ENCODE results near the gene RNF181.
"Not testable (repeated sequence)": the region's sequence is repeated elsewhere in the genome, so short reads cannot be mapped to it uniquely, and the experiment has no call there.

RNF181 gene

GRCh38 chr2:85575739-85576138, 19.8 kb upstream of the RNF181 start:
- in situ Hi-C loops (cut with MboI; ENCODE audit: low sequenced_read_pairs): no loop called here

GRCh38 chr2:85577063-85577385, 18.5 kb upstream of the RNF181 start:
- in situ Hi-C loops (cut with MboI; ENCODE audit: low sequenced_read_pairs): no loop called here

DNA sequence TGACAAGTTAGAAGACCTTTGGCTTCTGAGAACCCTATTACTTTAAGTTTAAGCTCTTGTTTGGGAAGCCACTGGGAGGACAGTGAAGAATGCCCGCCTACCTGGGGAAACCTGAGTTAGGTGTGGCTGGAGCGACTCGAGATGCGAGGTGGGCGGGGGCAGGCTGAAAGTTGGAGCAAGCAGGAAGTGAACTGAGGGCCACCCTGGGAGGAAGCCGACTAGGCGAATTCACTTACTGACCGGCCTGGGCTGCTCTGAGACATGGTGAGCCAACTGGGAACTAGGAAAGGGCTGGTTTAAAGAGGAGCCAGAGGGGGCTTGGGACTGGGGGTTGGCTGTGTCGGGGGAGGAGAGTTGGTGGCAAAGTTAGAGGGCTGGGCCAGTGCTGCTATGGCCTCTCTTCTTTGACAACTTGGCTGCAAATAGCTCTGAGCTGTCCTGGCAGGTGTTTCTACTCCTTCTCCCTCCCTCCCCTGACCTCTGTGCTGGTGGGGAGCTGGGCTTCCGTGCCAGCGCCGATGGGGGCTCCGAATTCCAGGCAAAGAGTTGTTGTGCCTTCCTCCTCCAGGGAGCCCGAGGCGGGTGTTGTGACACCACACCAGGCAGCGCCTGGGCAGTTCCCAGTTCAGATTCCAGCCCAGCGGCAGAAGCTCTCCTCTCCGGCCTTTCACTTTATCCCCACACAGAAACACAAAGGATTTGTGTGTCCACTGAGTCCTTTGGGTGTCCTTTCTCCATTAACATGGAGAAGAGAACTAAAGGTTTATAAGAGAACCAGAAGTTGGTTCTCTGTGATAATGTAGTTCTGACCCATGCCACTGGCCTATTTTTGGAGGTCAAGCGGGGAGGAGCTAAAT, 17.9 kb upstream of the RNF181 start, which contains the start of gene VAMP8:
TSS of gene VAMP8 (plus strand) at position 201 of the 857 bp plus-strand sequence. CDS start at position 262, 61 bp downstream.
- in situ Hi-C loops (cut with MboI; ENCODE audit: low sequenced_read_pairs): no loop called here

DNA sequence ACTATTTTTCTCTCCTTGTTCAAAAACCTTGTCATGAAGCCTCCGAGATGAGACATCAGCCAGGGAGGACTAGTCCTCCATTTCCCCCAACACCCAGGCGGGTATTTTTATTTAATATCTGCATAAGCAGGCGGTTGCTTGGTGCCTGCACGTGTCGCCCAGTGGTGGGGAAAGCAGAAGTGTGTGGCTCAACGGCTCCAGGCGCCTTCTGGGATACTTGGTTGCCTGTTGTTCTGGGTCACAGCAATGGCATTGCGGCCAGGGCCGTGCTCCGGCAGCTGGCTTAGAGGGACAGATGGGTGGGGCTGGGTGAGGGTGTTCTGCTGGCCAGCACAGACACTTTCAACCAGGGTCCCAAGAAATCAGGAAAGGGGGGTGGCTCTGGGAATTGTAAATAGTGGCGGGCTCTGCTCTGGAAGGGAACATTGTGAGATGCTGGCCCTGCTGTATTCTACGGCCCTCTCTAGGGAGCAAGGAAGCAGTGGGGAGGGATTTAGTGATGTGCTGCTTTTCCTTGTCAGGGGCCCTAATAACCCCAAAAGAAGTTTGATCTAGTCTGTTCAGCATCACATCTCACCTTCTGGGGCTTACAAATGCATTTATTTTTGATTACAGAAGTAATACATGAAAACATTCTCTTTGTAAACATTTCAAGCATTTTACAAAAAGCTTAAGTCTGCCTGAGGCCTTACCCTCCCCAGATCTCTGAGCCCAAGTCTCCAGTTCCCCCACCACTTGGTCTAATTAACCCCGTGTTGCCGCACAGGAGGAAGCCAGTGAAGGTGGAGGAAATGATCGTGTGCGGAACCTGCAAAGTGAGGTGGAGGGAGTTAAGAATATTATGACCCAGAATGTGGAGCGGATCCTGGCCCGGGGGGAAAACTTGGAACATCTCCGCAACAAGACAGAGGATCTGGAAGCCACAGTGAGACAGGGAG, 17.0 kb upstream of the RNF181 start:
- in situ Hi-C loops (cut with MboI; ENCODE audit: low sequenced_read_pairs): no loop called here

- in situ Hi-C loops (cut with MboI; ENCODE audit: low sequenced_read_pairs): no loop called here
Observed at GRCh38 chr2:85579266-85579935, 16.1 kb upstream of the RNF181 start.

DNA sequence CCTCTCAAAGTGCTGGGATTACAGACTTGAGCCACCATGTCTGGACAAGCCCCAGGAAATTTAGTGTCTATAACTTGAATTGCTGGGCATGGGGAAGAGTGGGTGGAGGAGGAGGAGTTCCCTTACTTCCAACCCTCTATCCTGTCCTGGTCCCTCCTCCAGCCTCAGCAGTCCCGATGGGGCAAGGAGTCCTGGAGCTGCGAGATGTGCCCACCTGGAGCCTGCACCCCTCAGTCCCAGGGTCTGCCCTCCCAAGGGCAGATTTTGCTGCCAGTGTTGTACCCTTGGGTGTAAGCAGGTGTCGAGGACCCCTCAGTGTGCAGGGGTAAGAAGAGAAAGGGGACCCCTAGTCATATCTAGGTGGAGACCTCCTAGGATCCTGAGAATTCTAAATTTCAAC, 15.3 kb upstream of the RNF181 start:
- in situ Hi-C loops (cut with MboI; ENCODE audit: low sequenced_read_pairs): no loop called here

- in situ Hi-C loops (cut with MboI; ENCODE audit: low sequenced_read_pairs): no loop called here
Observed at GRCh38 chr2:85582492-85582891, 13.1 kb upstream of the RNF181 start.

DNA sequence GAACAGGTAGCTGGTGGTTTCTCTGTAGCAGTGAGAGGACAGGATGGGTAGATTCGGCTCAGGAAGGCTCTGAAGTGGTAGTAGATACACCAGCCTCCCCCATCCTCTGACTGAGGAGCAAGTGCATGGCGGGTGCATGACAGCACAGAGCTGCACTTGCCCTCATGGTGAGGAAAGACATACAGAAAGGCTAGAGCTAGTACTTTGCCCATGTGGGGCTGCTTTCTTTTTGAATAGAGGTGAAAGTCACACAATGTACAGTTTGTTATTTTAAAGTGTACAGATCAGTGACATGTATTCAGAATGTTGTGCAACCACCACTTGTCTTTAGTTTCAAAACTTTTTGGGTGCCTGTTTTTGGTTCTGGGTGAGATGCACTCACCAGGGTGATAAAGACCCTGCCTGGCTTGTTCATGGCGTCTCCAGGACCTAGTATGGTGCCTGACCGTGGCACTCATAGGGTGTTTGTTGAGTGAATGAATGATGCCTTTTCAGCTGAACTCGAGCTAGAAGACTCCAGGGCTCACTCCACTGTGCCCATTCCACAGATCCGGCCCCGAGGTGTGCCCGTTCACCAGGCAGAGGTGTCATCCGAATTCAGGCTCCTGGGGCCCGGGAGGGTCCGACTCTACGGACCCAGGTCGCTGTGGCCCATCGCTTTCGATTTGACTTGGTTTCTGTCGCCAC, 11.7 kb upstream of the RNF181 start:
- in situ Hi-C loops (cut with MboI; ENCODE audit: low sequenced_read_pairs): no loop called here

DNA sequence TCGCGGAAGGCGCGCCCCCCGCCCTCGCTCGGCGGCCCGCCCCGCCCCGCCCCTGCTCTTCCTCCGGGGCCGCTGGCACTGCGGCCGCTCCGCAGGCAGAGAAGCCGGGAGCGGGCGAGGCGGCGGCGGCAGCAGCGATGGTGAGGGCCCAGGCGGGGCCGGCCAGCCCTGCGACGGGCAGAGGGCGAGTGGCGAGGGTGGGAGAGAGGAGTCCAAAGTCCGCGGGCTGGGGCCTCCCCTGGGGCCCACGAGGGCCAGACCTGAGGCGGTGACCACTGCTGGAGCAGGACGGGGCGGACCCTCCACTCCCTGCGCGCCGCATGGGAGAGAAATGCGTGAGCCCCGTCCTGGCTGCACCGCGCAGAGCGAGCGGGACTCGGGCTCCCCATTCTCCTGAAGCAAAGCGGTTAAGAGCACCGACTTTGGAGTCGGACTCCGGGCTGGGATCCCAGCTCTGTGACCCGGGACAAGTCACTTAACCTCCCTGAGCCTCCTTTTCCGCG, 11.1 kb upstream of the RNF181 start, which contains the start of gene VAMP5:
TSS of gene VAMP5 (plus strand) at position 78 of the 503 bp plus-strand sequence. CDS start at position 138, 60 bp downstream.
- in situ Hi-C loops (cut with MboI; ENCODE audit: low sequenced_read_pairs): no loop called here

- in situ Hi-C loops (cut with MboI; ENCODE audit: low sequenced_read_pairs): no loop called here
Observed at GRCh38 chr2:85584857-85585780, 10.4 kb upstream of the RNF181 start.

DNA sequence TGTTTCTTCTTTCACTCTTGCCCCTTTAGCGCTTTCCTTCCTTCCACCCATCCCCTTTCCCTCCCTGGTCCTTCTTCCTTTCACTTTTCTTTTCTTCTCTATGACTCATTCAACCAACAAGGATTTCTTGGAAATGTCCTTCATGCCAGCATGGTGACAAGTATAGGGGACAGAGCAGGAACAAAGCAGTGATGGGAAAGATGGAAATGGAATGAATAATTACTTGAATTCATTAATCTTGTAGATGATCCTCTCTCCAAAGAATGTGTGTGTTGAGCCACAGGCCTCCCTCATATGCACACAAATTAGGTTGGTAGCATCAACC, 9.8 kb upstream of the RNF181 start:
- in situ Hi-C loops (cut with MboI; ENCODE audit: low sequenced_read_pairs): no loop called here

- in situ Hi-C loops (cut with MboI; ENCODE audit: low sequenced_read_pairs): no loop called here
Observed at GRCh38 chr2:85588236-85588635, 7.3 kb upstream of the RNF181 start.

GRCh38 chr2:85588645-85589044, 6.9 kb upstream of the RNF181 start:
- in situ Hi-C loops (cut with MboI; ENCODE audit: low sequenced_read_pairs): no loop called here

- in situ Hi-C loops (cut with MboI; ENCODE audit: low sequenced_read_pairs): no loop called here
Observed at GRCh38 chr2:85589181-85589580, 6.4 kb upstream of the RNF181 start.

DNA sequence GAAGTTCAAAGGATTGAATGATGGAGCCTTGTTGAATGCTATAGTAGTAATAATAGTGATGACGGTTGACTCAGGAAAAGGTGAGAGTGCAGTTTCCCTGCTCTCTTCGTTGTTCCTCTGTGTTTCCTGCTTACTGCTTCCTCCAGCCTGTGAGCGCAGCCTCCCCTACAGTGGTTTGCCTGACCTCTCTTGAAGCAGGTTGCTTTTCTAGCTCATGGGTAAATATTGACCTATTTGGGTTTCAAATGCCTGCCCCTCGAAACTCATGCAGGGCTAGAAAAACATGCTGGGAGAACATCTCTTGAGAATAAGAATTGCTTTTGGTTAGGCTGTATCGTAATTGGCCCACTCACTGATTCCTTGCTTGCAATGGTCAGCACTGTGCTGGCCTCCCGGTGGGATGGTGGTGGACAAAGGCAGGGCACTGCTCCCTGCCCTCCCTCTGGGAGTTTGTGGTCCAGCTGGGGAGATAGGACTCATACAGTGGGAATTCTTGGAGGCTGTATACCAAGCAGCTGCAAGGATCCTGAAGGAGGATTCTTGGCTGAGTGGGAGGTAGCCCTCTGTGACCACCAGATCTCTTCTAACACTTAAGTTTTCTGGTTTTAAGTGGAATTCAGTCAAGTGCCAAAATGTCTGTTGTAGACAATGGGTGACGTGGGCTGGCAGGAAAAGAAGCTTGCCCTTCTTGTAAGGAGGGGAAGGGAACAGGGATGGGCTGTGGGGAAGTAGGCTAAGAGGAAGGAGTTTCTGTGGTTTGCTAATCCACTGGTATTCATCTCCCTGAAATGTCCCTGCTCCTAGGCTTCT, 5.4 kb upstream of the RNF181 start:
- in situ Hi-C loops (cut with MboI; ENCODE audit: low sequenced_read_pairs): no loop called here

DNA sequence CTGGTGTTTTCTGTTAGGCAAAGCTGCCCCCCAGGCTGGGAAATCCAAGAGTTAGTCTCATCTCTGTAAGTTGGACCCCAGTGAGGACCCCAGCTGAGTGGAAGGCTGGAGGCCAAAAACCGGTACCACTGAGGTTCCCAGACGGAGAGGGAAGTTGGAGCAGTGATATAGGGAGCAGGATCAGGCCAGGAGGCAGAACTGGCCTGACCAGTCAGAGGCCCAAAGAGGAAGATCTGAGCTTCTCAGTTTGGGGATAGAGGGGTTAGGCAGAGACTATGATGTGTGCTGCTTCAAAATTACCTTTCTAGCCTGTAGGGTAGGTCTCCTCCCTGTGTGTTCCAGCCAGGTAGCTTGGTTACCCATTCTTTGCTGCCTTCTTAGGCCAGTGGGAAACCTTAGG, 4.6 kb upstream of the RNF181 start:
- in situ Hi-C loops (cut with MboI; ENCODE audit: low sequenced_read_pairs): no loop called here

DNA sequence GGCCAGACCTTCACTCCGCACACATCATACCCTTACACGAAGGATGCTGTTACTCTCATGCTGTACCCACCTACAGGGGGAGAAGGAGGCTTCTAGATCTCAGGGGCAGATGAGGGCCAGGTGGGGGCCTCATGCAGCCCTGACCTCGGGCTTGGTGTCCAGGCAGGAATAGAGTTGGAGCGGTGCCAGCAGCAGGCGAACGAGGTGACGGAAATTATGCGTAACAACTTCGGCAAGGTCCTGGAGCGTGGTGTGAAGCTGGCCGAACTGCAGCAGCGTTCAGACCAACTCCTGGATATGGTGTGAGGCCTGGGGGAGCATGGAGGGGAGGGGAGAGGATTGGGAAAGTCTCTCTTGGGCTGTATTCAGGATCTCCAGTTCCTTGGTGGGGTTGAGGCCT, 4.0 kb upstream of the RNF181 start:
- in situ Hi-C loops (cut with MboI; ENCODE audit: low sequenced_read_pairs): no loop called here

DNA sequence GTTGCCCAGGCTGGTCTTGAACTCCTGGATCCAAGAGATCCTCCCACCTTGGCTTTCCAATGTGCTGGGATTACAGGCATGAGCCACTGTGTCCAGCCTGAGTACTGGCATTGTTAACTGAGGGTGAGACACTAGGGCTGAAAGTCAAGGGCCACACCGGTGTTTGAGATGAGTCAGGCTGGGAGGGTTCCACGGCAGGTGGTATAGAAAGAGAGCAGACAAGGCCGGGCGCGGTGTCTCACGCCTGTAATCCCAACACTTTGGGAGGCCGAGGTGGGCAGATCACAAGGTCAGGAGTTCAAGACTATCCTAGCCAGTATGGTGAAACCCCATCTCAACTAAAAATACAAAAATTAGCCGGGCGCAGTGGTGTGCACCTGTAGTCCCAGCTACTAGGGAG, 3.2 kb upstream of the RNF181 start:
- in situ Hi-C loops (cut with MboI; ENCODE audit: low sequenced_read_pairs): not testable (repeated sequence)

- in situ Hi-C loops (cut with MboI; ENCODE audit: low sequenced_read_pairs): no loop called here
Observed at GRCh38 chr2:85593023-85593422, 2.5 kb upstream of the RNF181 start.
